KMS-11 (cell line): ENCODE measurements around the gene METTL21C.

Source experiments
- H2AFZ ChIP-seq: fragments of 200-600 bp; sonication (generic); 2 replicates; pipeline ENCODE4 v1.6.1; 2016; ENCODE audit warnings: antibody characterized with exemption, mixed run types, low read depth
- H3K27ac ChIP-seq: fragments of 200-600 bp; sonication (generic); 2 replicates; pipeline ENCODE4 v1.6.1; 2016; ENCODE audit warnings: mild to moderate bottlenecking, mixed run types
- H3K27me3 ChIP-seq: fragments of 200-600 bp; sonication (generic); 2 replicates; pipeline ENCODE4 v1.6.1; 2017; ENCODE audit warnings: mild to moderate bottlenecking, low read depth, mixed run types, moderate library complexity; ENCODE audit not compliant: insufficient read depth
- H3K36me3 ChIP-seq: fragments of 200-600 bp; sonication (generic); 2 replicates; pipeline ENCODE4 v1.6.1; 2017; ENCODE audit warnings: mild to moderate bottlenecking, mixed run types; ENCODE audit not compliant: insufficient read depth
- H3K4me1 ChIP-seq: fragments of 200-600 bp; sonication (generic); 2 replicates; pipeline ENCODE4 v1.6.1; 2016; ENCODE audit warnings: mild to moderate bottlenecking, low read depth, mixed run types; ENCODE audit not compliant: poor library complexity, severe bottlenecking
- H3K4me2 ChIP-seq: fragments of 200-600 bp; sonication (generic); 2 replicates; pipeline ENCODE4 v1.7.0; 2016; ENCODE audit warnings: mild to moderate bottlenecking, mixed run types
- H3K4me3 ChIP-seq: fragments of 200-600 bp; sonication (generic); IDR thresholded peaks from 2 replicates; pipeline ENCODE4 v1.6.1; 2017; ENCODE audit warnings: low read depth, low read length, mixed read lengths; ENCODE audit not compliant: insufficient read depth
- H3K79me2 ChIP-seq: fragments of 200-600 bp; sonication (generic); 2 replicates; pipeline ENCODE4 v1.6.1; 2016; ENCODE audit warnings: low read depth, mixed run types; ENCODE audit not compliant: insufficient read depth
- H3K9ac ChIP-seq: fragments of 200-600 bp; sonication (generic); 2 replicates; pipeline ENCODE4 v1.6.1; 2016; ENCODE audit warnings: mild to moderate bottlenecking, mixed run types
- H4K20me1 ChIP-seq: fragments of 200-600 bp; sonication (generic); 2 replicates; pipeline ENCODE4 v1.6.1; 2016; ENCODE audit warnings: mild to moderate bottlenecking, mixed run types; ENCODE audit not compliant: insufficient read depth
- CTCF ChIP-seq: fragments of 200-600 bp; sonication (generic); conservative IDR thresholded peaks from 2 replicates; pipeline ENCODE4 v1.6.1; 2017; ENCODE audit warnings: low read depth, mild to moderate bottlenecking, antibody characterized with exemption, low read length, moderate library complexity, mixed read lengths

METTL21C gene

DNA sequence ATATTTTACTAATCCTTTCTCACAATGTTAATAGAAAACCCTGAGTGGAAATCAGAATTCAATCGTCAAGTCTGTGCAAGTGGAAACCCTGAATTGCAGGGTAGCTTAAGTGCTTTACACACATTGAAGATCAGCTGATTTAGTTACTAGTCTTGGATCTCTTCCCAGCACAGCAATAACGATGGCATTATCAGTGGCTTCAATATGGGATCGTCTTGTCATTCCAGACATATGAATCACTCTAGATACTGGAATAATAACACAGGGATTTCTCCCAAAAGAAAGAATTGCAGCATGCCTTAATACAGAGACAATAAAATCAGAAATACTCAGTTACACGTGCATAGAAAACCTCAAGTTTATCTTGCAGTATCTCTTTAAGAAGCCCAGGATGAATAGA lies 12.6 kb upstream of the METTL21C start:
- Histone ChIP-seq H3K4me2 (no peak overlapping the region), H2AFZ (no peak overlapping the region), H3K9ac (no peak overlapping the region), H3K27me3 (no peaks in the 10 kb centered on the region), H3K4me1 (no peaks in the 10 kb centered on the region), H3K27ac (no peak overlapping the region), H3K36me3 (no peaks in the 10 kb centered on the region), H3K79me2 (no peaks in the 10 kb centered on the region), H3K4me3 (no peak overlapping the region), H4K20me1 (no peaks in the 10 kb centered on the region)
- TF ChIP-seq CTCF = no peak

DNA sequence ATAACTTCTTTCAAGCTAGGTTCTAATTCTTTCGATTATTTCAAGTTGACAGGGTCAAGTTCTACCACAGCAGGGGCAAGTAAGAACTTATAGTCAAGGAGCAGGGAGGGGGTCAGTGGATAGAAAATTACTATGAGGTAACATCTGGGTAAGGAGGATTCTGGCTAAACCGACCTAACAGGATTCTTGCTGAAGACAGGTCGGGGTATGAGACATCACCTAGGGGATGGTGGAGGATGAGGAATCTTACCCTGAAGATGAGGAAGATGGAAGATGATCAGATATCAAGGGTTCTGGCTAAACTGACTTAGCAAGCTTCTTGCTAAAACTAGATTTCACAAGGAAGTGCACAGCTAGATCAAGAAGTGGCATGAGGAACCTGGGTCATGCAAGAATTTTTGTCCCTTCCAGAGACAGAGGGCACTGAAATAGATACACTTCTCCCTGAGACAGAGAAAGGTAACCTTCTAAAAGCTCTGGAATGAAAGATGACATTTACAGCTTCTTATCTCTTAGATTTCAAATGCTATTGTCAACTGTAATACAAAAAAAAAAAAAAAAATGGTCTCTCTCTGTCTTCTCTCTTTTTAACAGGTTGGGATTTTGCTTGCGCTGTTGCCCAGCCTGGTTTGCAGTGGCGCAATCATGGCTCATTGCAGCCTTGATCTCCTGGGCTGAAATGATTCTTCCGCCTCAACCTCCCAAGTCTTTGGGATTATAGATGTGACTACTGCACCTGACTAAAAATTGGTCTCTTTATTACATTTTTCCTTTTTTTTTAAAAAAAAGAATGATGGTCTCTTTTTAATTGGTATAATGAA lies 9.6 kb upstream of the METTL21C start:
- H3K36me3 ChIP-seq = no peaks in the 10 kb centered on the region
- no peak overlapping the region for H3K4me3 ChIP-seq
- no peaks in the 10 kb centered on the region for H3K4me1 ChIP-seq
- H3K79me2 ChIP-seq = no peaks in the 10 kb centered on the region
- H3K27me3 ChIP-seq = no peaks in the 10 kb centered on the region
- H4K20me1 ChIP-seq = no peaks in the 10 kb centered on the region
- TF ChIP-seq CTCF = no peak
- no peak overlapping the region for H3K27ac ChIP-seq
- H2AFZ ChIP-seq = no peak overlapping the region
- H3K4me2 ChIP-seq = no peak overlapping the region
- H3K9ac ChIP-seq = no peak overlapping the region

- TF ChIP-seq CTCF = no peak
- Histone ChIP-seq H2AFZ (no peak overlapping the region), H3K4me2 (no peak overlapping the region)
Measured at GRCh38 chr13:102703726-102704035, 8.8 kb upstream of the METTL21C start.

DNA sequence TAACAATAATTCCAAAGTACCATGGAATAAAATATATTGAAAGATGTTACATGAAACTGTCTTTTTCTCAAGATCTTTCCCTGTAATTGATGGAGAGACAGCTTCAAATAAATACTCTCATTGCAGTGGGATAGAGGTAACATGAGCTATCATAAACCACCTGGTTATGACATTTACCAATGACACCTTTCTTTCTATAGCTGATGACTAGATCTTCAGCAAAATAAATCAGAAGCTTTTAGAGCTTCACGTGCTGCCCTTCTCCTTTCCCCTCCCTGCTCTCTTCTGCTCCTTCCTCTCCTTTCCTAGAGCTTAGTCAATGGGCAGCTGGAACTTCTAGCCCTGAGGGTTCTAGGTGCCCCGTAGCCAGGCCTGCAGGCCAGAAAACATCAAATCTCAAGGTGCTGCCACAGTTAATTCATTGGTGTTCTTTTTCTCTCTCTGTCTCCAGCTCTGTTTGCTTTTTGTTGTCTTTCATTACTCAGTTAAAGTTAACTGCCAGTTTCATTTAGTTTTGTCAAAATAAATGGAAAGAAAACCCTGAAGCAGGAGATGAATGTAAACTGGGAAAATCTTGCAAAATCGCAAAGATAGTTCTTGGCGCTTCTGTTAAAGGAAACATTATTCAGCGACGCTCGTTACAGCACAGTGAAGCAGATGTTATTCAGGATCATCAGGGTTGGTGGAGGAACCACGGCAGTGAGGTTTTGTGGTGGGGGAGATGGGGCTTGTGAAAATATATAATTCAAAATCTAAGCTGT lies 8.3 kb upstream of the METTL21C start:
- Histone ChIP-seq H3K27me3 (no peaks in the 10 kb centered on the region), H2AFZ (no peak overlapping the region), H3K9ac (no peak overlapping the region), H3K27ac (no peak overlapping the region), H3K79me2 (no peaks in the 10 kb centered on the region), H3K36me3 (no peaks in the 10 kb centered on the region), H3K4me3 (no peak overlapping the region), H3K4me1 (no peaks in the 10 kb centered on the region), H4K20me1 (no peaks in the 10 kb centered on the region), H3K4me2 (no peak overlapping the region)
- no peak for TF ChIP-seq CTCF

More at GRCh38 chr13:102703726-102704035, 8.8 kb upstream of the METTL21C start:
- Histone ChIP-seq H3K79me2 (no peaks in the 10 kb centered on the region), H3K9ac (no peak overlapping the region), H3K27ac (no peak overlapping the region), H4K20me1 (no peaks in the 10 kb centered on the region), H3K27me3 (no peaks in the 10 kb centered on the region), H3K4me3 (no peak overlapping the region), H3K4me1 (no peaks in the 10 kb centered on the region), H3K36me3 (no peaks in the 10 kb centered on the region)
